GM19468 (cell line): ENCODE results near the gene MMP13.
A peak's percentile ranks its signal among the peaks of the same experiment; 100 is the strongest.

Experiments
- ATAC-seq: cut with Tn5 transposase; IDR thresholded peaks from one replicate; pipeline ENCODE4 v1.9.1; 2021; ENCODE audit warnings: mild to moderate bottlenecking, moderate library complexity, moderate number of reproducible peaks; ENCODE audit not compliant: unreplicated experiment; ENCODE audit errors: extremely low read depth

Gene MMP13

DNA sequence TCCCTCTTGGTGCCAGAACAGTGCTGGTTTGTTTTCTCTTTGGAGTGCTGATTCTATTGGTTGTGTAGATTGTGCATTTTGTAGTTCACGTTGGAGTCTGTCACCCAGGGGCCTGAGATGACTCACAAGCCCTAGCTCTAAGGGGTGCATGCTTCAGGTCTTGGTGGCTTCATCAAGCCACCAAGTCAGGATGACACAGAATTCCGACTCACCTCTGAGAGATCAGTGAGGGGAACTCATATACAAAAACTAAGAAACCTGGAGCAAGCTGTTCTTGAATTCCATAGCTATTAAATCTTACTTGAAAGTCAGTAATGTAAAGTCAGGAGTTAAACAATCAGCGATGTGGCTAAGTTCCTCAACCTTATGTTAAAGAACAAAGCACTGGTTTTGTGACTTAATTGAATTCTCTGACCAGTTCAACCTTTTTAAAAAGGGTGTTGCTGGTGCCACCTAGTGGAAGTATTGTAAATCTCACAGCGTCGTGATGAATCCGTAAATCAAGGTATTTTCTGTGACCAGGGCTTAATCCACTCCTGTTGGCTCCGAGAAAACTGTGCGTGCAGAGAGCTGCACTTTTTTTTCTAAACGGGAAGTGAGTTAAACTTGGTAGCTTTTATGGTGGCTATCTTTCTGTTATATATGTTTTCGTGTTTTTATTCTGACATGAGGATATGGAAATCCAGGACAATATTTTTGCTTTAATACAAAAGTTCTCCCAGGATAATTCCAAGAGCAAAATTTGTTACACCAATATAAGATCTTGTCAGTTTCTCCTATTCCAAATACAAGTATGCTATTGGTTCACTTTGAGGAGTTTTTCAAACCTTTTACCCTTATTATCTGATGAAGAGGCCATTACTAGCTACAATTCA is 14.6 kb downstream of the MMP13 start:
- ATAC-seq, result no peak

DNA sequence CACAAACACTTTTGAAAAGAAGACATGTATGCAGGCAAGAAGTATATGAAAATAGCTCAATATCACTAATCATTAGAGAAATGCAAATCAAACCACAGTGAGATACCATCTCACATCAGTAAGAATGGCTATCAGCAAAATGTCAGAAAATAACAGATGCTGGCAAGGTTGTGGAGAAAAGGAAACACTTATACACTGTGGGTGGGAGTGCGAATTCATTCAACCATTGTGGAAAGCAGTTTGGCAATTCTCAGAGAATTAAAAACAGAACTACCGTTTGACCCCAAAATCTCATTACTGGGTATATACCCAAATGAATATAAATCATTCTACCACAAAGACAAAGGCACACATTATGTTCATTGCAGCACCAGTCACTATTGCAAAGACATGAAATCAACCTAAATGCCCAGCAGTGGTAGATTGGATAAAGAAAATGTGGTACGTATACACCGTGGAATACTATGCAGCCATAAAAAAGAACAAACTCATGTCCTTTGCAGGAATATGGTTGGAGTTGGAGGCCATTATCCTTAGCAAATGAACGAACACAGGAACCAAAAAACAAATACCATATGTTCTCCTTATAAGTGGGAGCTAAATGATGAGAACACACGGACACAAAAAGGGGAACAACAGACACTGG is 18.5 kb downstream of the MMP13 start:
- ATAC-seq, result no peak

DNA sequence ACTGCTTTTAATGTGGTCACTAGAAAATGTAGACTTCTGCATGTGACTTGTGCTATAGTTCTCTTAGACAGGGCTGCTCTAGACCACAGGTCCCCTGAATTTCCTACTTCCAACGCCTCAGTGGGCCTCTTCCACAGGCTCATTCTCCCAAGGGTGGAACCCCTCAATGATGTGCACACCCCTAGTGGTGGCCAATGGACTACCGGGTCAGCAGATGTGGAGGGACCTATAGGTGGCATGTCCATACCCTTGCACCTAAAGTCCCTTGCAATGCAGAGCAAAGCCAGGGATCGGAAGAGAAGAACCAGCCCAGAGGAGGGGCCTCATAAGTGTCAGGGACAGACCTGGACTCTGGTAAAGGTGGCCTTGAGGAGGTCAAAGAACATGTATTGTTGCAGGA is 20.0 kb downstream of the MMP13 start:
- no peak for ATAC-seq

DNA sequence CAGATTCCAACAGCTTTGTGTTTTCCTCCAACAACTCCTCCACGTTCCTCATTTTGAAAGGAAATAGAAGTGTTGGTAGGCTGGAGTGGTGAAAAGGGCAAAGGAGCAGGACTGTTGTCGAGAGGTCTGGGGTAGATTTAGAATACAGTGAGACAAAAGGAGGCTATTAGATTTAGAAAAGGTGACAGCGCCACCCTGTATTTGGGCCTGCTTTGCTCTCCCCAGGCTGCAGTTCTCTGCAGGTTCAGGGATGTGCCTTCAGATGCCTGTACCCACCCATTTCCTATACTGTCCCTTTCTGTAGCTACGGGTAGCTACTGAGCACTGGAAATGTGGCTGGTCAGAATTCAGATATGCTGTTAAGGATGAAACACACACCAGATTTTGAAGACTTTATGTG is 20.8 kb downstream of the MMP13 start:
- no peak for ATAC-seq

DNA sequence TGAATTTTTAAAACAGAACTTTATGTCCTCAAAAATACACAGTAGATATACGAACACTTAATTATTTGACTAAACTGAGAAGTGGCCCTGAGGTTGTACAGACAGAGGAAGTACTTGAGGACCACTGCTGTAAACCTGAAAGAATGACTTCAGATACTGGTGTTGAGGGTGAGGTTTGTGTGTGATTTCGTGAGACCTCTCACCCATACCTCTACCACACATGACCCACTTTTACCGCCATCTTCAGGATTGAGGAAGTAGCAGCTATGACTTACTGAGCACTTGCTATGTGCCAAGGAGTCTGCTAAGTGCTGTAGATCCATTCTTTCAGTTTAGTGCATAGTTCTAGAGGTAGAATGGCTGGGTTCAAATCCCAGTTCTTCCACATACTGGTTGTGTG is 21.9 kb downstream of the MMP13 start:
- ATAC-seq, result peak; percentile 45

DNA sequence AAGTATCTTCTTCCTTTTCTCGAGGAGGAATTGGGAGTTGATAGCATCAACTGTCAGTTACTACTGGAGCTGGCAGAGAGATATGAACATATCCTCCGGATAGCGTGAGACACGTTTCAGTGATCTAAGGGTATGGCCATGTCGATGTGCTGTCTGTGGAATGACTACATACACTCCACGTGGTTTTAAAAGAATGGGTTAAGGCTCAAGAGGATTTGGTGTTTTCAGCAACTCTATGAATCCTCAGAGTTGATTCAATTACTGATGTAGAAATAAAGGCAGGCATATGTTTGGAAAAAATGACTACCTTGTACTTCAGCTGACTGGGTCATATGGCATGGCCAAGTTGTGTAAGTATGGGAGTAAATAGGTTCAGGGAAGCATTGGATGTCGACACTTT is 22.9 kb downstream of the MMP13 start:
- no peak for ATAC-seq

DNA sequence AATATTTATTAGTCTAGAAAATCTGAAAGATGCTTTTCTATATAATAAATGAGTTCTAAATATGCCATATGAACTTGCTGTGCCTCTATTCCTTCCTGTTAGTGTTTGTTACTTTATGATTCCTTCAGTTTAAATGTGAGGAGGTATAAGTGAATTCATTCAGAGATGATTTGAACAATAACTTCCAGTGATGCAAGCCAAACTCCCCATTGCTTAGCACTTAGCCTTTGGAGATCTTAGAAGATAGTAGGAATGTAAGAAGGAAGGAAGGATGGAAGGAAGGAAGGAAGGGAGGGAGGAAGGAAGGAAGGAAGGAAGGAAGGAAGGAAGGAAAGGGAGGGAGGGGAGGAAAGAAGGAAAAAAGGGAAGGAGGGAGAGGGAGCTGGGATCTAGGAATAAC is 25.1 kb downstream of the MMP13 start:
- no peak for ATAC-seq

DNA sequence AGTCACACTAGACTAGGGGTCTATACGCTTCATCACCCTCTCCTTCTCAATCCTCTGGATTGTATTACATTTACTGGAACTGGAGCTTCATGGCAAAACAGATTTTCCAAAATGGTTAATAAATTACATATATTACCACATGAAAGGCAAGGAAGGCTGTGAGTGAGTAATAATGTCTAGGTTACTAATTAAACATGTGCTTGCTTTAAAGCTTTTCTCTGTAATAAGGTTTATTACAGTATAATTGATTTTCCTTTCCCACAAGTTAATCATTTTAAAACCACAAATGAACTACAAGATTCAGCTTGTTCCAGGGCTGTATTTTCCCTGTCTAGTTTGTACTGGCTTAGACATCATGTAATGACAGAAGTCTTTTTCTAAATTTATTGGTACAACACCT is 25.6 kb downstream of the MMP13 start:
- ATAC-seq, result no peak

DNA sequence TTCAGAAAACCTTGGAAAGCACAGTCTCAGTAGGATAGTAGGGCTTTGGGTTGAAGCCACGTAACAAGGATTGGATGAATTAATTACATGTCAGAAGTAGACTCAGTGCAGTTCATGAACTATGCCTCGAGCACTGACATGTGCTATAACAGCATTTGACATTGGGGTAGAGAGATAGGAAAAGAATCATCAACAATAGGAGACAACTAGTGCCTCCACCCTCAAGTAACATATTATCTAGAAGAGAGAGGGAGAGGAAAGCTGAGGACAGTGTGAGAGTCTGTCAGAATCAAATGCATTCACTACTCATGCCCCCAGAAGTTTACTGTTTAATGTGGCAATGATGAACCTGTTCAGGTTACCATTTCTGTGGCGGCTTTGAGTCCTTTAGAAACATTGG is 26.4 kb downstream of the MMP13 start:
- no peak for ATAC-seq

DNA sequence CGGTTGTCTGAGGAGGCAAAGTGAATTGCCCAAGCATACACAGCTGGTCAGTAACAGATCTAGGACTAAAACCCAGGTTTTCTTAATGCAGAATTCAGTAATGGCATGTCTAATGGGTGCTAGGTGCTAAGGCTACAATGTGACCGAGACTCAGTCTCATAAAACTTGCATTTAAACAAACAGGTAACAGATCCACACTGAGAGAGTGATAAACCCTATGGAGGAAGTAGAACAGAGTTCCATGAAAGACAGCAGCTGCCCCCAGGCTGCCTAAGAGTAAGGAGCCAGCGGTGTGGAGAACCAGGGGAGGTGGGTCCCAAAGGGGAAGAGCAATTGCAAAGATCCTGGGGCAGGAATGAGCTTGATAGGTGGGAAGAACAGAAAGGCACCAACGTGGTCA is 27.3 kb downstream of the MMP13 start:
- ATAC-seq, result no peak

DNA sequence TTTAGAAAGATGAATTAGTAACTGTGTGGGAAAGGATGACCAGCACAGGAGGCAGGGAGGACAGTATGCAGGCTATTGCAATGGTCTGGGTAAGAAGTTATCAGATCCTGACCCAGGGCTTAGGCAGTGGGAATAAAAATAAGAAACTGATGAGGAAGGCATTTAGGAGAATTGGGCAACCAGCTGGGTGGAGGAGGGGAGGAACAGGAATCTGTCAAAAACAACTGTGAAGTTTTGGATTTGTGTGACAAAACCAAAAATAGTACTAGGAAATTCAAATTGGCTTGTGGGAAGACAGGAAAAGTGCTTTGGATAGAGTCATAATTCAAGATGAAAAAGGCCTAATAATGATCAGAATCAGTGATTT is 27.9 kb downstream of the MMP13 start:
- no peak for ATAC-seq

DNA sequence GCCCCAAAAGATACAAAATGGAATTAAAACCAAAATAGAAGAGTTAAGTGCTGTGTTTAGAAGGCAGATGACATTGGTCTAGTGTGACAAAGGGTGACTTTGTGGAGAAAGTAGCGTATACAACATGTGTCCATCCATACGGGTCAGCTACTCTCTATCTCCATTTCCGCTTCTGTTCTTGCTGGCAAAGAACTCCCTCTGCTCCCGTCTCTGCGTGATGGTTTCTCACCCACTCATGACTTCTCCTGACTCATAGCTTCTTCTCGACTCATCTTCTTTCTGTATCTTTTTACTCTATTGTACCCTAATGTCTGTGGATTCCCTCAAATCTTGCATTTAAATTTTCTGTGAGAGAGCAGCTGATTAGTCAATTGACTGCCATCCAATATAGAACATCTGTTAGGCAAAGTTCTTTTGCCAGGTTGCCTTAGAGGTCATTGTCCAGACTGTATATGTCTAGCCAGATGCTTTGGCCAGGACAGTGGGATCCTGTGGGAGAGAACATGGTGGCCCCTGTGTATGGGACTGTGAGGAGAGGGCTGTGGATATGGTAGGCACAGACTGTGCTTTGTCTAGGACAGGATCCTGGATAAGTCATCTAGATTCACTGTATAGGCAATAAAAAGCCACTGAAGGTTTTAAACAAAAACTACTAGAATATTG is 28.4 kb downstream of the MMP13 start:
- no peak for ATAC-seq

DNA sequence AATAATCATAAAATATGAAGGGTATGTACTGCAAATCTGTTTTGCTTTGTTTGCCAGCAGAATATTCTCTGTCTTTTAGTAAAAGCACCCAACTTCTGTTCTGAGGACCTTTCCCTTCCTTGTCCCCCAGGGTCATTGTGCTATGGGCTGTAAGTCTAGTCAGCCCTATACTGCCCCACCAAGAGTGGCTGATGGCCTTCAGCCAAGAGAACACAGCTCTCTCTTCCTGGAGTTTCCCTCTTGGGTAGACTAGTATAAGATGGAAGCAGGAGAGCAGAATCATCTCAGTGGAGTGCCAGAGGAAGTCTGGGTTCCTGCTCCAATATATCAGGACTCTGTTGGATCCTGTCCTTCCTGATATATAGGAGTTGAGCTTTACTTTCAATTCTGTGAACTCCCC is 29.0 kb downstream of the MMP13 start:
- no peak for ATAC-seq

DNA sequence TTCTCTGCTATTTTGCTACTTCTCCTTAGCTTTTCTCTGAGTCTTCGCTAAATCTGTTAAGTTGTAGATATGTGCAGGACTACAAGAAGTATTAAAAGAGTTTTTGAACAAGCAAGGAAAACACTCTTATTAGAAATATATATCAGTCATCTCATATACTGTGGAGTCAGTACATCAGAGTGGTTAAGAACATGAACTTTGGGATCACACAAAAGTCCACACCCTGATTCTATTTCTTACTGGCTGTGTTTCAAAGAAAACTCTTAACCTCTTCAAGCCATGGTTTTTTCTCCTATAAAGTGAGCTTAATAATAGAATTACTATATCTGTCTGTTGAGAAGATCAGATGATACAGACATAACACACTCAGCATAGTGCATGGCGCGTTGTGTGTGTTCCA is 29.5 kb downstream of the MMP13 start:
- no peak for ATAC-seq

DNA sequence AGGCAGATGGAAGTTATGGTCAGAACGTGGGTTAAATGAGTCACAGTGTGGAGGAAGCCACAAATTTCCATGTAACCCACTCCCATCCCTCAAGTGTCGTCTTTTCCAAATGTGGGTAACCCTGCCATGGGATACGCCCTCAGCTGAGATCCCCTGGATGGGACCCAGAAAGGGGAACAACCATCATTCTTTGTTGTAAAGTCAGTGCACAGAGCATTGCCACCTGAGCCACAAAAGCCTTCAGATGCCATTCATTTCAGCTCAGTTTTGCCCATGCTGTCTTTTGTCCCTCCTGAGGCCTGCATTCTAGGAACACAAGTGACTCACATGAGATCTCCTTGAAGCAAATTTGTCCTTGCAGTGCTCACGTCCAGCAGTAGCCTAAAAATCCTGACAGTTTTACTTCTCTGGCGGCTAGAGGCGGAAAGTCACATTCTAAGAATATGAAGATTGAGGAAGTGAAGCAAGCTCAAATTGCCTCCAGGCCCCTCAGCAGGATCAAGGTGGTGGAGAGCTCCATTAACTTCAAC is 30.6 kb downstream of the MMP13 start:
- ATAC-seq, result no peak

DNA sequence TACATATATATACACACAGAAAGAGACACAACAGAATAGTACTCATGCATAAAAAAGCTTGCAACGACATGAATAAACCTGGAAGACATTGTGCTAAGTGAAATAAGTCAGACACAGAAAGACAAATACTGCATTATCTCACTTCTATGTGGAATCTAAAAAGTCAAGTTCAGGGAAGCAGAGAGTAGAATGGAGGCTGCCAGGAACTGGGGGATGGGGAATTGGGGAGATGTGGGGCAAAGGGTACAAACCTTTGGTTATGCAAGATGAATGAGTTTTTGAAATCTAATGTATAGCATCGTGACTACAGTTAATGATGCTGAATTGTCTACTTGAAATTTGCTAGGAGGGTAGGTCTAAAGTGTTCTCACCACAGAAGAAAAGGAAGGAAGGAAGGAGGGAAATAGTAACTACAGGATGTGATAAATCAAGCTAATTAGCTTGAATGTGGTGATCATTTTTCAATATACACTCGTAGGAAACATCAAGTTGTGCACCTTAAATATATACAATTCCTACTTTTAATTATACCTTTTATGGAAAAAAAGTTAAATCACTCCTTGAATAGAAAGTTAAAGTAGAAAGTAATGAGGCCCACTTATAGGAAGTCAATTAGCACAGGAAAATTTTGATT is 33.8 kb downstream of the MMP13 start:
- no peak for ATAC-seq

DNA sequence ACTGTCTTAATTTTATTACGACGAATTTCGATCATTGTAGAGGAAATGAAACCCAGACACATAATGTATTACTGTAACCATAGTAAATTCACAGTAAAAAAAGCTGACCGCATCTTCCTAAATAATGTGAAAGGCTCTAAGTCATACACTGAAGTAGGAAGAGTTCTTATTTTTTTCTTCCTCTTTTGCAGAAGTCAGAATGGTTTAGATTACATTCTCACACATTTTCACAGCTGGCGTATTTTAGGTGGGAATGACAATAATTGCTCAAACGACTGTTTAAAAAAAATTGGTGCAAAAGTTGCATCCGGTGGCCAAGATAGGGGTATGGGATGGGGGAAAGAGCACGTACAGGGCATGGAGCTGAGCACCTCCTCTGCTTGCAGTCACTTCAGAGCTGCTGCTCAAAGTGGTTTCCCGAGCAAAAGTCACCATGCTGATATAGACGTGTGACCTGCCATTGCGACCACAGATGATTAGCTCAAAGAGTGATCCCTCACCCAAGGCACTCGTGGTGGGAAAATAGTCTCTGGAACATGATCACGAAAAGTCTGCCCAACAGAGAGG is 35.3 kb downstream of the MMP13 start:
- ATAC-seq, result peak; percentile 45

DNA sequence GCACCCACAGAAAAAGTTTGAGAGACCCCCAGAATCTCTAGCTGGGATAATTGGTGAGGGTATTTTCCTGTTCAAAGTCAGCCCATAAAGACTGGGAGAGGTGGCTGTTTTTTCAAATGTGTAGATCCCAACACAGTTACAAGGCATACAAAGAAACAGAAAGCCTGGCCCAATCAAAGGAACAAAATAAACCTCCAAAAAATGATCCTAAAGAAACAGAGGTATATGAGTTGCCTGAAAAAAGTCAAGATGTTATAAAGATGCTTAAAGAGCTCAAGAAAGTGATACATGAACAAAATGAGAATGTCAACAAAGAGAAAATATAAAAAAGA is 40.5 kb downstream of the MMP13 start:
- no peak for ATAC-seq

DNA sequence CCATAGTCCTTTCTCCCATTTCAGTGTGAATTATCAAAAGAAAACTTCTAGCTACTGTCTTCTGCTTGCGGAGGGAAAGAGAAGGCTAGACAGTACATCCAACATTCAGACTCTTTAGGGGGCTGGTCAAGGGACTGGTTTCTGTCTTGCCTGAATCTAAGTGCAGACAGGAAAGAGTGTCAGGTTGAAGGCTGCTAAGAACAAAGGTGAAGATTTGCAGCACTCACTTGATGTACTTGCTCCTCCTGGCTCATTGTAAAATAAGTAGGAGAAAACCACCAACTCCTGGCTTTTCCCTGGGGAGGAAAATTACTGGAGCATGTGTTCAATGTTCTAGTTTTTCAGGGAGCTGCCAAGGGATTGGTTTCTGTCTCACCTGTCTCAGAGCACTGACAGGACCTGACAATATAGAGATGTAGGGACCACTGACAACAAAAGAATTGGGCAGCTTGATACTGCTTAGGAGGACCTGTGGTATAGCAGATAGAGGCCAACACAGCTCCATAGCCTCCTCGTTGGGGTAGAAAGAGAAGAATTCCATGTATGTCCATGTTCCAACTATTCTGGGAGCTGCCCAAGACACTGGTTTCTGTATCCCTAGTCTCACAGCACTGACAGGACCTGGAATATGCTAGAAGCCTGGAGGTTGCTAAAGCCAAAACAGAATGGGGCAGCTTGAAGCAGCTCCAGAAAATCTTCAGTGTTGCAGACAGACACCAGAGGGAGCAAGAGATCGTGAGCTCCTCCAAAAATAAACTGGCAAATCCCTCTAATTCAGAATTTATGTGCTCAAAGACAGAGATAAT is 41.1 kb downstream of the MMP13 start:
- ATAC-seq, result no peak

DNA sequence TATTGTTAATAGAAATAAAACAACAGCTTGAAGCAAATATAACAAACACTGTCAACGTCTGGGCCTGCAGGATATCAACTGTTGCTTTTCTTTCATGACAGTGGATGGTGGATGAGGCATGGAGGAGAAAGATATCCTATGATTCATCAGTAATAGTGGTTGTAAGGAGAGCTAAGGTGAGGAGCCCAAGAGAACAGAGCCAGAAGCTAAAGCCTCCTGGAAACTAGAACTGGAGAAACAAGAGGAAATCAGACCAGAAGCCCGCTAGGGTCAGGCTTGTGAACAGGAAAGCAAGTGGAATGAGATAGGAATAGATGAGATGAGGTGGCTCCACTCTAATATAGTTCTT is 43.1 kb downstream of the MMP13 start:
- ATAC-seq, result no peak
